HS-5 (cell line): ENCODE results near the gene PLXNB3.
"Not testable (repeated sequence)": the region's sequence is repeated elsewhere in the genome, so short reads cannot be mapped to it uniquely, and the experiment has no call there.

ENCODE experiments used
- DNase-seq: peaks from one replicate; pipeline ENCODE4 v3.0.0-alpha.2; 2012; ENCODE audit warnings: low read depth

PLXNB3 gene

GRCh38 chrX:153763989-153764755 is at the start of gene PLXNB3:
PLXNB3 (plus strand) TSS chrX:153764249; CDS start chrX:153765536, 1,287 bp downstream.
- DNase-seq: peak; percentile 24

DNA sequence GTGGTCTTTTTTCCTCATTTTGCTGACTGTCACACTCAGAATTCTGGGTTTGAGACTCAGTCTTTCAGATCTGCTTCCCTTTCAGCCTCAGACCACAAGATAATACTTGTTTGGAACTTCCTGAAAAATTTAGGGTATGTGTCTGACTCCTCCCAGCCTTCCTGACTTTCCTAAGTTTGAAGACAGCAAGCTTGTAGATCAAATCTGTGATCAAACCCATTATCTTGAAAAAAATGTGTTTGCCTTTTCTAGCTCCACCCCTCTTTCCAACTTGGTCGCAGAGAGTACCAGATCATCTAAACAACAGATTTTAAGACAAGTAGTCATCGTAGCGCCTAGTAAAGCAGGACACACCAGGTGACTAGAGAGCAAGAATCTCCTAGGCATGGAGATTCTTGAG is 49.8 kb upstream of the PLXNB3 start:
- no peak for DNase-seq

- no peak for DNase-seq
These were observed 46.6 kb upstream of the PLXNB3 start for GRCh38 chrX:153717445-153717844.

GRCh38 chrX:153719238-153719637 is 44.8 kb upstream of the PLXNB3 start:
- no peak for DNase-seq

GRCh38 chrX:153719701-153720100 is 44.3 kb upstream of the PLXNB3 start:
- DNase-seq: no peak

GRCh38 chrX:153722704-153723350 is 41.2 kb upstream of the PLXNB3 start:
- no peak for DNase-seq

DNA sequence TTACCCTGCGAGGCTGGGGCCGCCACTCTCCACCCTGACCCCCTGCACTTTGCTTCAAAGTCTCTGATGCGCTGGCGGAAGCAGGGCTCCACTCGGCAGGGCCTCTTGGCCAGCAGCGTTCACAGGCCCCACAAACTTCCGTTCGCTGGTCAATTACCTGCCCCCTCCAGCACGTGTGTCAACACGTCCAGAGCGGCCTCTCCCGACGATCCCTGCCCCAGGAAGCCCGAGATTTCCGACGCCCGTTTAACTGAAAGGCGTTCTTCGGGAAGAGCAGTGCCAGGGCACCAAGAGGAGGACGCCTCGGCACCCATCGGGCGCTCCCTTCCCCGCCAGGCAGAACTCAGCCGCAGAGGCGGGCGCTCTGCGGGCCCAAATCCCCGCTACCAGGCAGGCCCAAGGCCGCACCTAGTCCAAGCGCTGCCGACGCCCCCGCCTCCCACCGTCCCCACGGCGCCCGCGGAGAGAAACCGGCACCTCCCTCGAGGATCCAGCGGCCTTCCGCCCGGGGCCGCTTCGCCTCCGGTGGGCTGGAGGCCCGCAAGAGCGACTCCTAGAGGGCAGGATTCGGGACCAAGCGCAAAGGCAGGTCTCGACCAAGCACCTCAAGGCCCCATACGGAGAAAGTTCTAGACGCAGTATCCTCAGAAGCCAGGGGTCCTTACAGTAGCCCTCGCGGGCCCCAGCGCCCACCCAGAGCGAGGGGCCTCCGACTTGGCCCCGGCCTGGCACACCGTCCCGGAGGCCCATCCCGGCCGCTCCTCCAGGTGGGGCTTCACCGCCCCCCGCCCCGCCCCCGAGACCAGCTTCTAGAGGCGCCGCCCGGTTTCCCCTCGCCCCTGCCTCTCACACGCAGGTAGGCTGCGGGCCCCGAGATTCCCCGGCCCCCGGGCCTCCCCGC is 40.4 kb upstream of the PLXNB3 start:
- no peak for DNase-seq

GRCh38 chrX:153724252-153725038 is 39.6 kb upstream of the PLXNB3 start, which contains the start of the genes ABCD1 and BCAP31:
ABCD1 (plus strand) TSS chrX:153724856; CDS start chrX:153725267, 411 bp downstream.
BCAP31 (minus strand) TSS chrX:153724387; CDS start chrX:153723244, 1,143 bp downstream.
- peak; percentile 42 for DNase-seq

DNA sequence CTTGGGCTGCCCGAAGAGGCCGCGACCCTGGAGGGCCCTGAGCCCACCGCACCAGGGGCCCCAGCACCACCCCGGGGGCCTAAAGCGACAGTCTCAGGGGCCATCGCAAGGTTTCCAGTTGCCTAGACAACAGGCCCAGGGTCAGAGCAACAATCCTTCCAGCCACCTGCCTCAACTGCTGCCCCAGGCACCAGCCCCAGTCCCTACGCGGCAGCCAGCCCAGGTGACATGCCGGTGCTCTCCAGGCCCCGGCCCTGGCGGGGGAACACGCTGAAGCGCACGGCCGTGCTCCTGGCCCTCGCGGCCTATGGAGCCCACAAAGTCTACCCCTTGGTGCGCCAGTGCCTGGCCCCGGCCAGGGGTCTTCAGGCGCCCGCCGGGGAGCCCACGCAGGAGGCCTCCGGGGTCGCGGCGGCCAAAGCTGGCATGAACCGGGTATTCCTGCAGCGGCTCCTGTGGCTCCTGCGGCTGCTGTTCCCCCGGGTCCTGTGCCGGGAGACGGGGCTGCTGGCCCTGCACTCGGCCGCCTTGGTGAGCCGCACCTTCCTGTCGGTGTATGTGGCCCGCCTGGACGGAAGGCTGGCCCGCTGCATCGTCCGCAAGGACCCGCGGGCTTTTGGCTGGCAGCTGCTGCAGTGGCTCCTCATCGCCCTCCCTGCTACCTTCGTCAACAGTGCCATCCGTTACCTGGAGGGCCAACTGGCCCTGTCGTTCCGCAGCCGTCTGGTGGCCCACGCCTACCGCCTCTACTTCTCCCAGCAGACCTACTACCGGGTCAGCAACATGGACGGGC is 38.8 kb upstream of the PLXNB3 start:
- DNase-seq: no peak

GRCh38 chrX:153725832-153726285 is 38.2 kb upstream of the PLXNB3 start:
- DNase-seq: no peak

DNA sequence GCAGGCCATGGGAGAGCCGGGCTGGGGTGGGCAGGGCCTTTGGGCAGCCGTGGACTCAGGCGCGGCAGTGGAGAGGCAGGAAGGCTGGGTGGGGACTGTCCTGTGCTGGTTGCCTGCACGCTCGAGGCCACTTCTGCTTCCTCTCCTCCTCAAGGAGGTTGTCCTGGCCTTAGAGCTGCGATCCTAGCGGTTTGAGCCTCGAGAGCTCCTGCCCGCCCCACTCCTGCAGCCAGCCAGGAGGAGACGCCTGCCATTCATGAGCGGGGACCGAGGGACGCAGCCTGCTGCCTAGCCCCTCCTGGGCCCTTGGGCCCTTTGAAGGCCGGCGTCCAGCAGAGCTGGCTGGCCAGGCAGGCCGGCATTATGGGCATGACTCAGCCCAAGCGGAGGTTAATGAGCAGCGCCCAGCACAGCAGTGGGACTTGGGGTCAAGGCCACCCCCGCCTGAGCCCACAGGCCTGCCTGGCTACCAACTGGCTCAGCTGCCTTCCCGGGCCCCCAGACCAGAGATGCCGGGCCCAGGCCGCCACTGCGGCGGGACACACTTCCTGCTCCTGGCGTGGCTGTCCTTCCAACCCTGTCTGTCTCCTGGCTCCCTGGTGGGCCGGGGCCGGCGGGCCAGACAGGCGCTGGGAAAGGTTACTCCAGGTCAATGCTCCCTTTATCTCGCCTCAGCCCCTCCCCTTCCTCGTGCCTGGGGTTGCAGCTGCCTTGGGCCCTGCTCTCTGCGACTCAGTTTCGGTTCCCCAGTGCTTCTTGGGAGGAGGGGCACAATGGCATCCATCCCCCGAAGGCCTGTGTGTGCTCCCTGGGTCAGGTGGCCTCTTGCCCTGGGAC is 37.5 kb upstream of the PLXNB3 start:
- DNase-seq: no peak

GRCh38 chrX:153727123-153727931 is 36.7 kb upstream of the PLXNB3 start:
- DNase-seq: no peak

GRCh38 chrX:153728095-153728494 is 36.0 kb upstream of the PLXNB3 start:
- DNase-seq: no peak

GRCh38 chrX:153728951-153729631 is 35.0 kb upstream of the PLXNB3 start:
- no peak for DNase-seq

DNA sequence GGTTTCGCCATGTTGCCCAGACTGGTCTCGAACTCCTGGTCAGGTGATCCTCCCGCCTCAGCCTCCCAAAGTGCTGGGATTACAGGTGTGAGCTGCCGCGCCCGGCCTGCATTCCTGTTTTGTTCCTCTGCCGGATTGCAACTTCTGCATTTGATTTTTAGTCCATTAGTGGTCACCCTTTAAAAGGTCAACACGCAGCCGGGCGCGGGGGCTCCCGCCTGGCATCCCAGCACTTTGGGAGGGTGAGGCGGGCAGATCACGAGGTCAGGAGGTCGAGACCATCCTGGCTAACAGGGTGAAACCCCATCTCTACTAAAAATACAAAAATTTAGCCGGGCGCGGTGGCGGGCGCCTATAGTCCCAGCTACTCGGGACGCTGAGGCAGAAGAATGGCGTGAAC is 33.9 kb upstream of the PLXNB3 start:
- DNase-seq: not testable (repeated sequence)

GRCh38 chrX:153731117-153731844 is 32.8 kb upstream of the PLXNB3 start:
- DNase-seq: no peak

DNA sequence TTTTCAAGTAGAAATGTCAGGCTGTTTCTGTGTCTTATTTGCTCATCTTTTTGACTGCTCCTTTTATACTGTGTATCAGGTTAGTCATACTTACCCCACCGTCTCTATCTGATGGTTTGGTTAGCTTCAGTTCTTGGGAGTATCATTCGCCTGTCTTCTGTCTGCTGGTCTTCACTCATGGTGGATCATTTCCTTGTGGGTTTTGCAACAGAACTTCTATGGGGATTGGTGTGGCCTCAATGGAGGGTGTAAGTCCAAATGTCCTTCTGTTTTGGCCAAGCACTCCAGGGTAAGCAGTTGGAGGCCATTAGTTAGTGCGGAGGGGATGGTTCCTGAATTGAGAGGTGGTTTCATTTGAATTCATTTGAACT is 32.2 kb upstream of the PLXNB3 start:
- DNase-seq: no peak

DNA sequence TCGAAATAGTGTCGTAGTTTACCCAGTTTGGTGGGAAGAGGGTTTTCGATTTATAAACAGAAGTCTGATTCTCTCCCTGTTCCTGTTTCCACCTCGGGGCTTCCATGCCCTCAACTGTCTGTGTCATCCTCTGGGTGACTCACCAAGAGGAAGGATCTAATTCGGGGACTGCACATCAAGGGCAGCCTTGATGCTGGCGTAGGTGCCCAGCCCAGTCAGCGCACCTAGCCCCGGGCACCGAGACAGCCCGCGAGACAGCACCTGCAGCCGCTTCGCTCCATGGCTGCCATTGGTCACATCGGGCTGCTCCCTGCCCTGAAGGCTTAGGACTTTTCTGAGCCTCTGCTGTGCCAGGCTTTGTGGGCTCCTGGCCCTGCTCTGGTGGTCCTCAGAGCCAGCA is 31.6 kb upstream of the PLXNB3 start:
- no peak for DNase-seq
